ENCODE measurements around the gene CAPN10. TPM values are rescaled to one million over a fixed set of nuclear protein-coding genes. Genes with fewer than 3 reads are reported as not detected.

The CAPN10 gene
- total RNA-seq, 4 donors from 2014 or later: 2.8 to 39.6 (median 21.6) TPM

DNA sequence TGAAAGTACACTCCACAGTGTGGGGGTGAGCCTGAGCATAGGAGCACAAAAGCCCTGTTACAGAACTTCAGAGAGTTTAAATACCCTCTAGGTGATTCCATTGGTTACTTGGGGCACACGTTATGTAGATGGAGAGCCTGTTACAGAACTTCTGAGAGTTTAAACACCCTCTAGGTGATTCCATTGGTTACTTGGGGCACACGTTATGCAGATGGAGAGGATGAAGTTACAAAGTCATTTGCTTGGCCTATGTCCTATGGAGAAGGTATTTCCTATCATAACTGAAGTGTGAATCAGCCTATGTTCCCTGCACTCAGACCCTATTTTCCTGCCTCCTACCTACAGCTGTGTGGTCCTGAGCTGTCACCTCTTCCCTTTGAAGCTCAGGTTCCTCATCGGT is 3.8 kb upstream of the CAPN10 start:
- H3K36me3 ChIP-seq: no peaks in the 10 kb centered on the region
- H3K27ac ChIP-seq: no peak overlapping the region
- intact Hi-C loops (cut with DNase I; ENCODE audit: low total_unique reads): no loop called here
- TF ChIP-seq, protein P1, sequence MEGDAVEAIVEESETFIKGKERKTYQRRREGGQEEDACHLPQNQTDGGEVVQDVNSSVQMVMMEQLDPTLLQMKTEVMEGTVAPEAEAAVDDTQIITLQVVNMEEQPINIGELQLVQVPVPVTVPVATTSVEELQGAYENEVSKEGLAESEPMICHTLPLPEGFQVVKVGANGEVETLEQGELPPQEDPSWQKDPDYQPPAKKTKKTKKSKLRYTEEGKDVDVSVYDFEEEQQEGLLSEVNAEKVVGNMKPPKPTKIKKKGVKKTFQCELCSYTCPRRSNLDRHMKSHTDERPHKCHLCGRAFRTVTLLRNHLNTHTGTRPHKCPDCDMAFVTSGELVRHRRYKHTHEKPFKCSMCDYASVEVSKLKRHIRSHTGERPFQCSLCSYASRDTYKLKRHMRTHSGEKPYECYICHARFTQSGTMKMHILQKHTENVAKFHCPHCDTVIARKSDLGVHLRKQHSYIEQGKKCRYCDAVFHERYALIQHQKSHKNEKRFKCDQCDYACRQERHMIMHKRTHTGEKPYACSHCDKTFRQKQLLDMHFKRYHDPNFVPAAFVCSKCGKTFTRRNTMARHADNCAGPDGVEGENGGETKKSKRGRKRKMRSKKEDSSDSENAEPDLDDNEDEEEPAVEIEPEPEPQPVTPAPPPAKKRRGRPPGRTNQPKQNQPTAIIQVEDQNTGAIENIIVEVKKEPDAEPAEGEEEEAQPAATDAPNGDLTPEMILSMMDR (IDR thresholded peaks at IDR 0.05): no peak
- TF ChIP-seq POLR2A (IDR thresholded peaks at IDR 0.05): no peak
- H3K27me3 ChIP-seq: no peaks in the 10 kb centered on the region
- DNase-seq: no peak
- H3K4me3 ChIP-seq: no peak overlapping the region
- H3K9me3 ChIP-seq: no peaks in the 10 kb centered on the region
- peaks cover 18 to 21% of the 10 kb centered on the region in 2 donors for H3K4me1 ChIP-seq

GRCh38 chr2:240583774-240584173 is 2.8 kb upstream of the CAPN10 start:
- Histone ChIP-seq H3K27ac (no peak overlapping the region), H3K27me3 (no peaks in the 10 kb centered on the region), H3K4me1 (peaks cover 21 to 24% of the 10 kb centered on the region in 2 donors), H3K4me3 (no peak overlapping the region), H3K36me3 (no peaks in the 10 kb centered on the region), H3K9me3 (no peaks in the 10 kb centered on the region)
- no peak for TF ChIP-seq POLR2A (IDR thresholded peaks at IDR 0.05)
- TF ChIP-seq, protein P1 (IDR thresholded peaks at IDR 0.05): no peak
- intact Hi-C loops (cut with DNase I; ENCODE audit: low total_unique reads): no loop called here
- DNase-seq: no peak

DNA sequence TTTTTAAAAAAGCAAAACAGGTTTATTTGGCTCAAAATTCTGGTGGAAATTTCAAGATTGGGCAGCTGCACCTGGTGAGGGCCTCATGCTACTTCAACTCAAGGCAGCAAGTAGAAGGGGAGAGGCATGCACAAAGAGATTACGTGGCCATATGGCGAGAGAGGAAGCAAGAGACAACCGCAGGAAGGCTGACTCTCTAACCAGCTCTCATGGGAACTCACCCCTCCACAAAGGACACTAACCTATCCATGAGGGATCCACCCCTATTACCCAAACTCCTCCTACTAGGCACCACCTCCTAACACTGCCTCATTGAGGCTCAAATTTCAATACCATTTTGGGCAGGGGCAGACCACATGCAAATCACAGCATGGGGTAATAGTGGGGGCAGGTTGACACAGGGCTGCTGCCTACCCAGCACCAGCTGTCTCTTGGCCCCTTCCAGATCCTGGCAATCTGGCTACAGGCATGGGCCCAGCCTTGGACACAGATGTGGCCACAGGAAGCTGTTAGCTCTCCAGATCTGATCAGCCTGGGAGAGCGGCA is 2.0 kb upstream of the CAPN10 start:
- TF ChIP-seq POLR2A (IDR thresholded peaks at IDR 0.05): no peak
- TF ChIP-seq, protein P1 (IDR thresholded peaks at IDR 0.05): no peak
- Histone ChIP-seq H3K27ac (no peak overlapping the region), H3K4me1 (peaks cover 20 to 24% of the 10 kb centered on the region in 2 donors), H3K4me3 (peak overlapping the region in 1 of 2 donors; percentile 77), H3K36me3 (no peaks in the 10 kb centered on the region), H3K27me3 (no peaks in the 10 kb centered on the region), H3K9me3 (no peaks in the 10 kb centered on the region)
- DNase-seq: no peak
- intact Hi-C loops (cut with DNase I; ENCODE audit: low total_unique reads): no loop called here

DNA sequence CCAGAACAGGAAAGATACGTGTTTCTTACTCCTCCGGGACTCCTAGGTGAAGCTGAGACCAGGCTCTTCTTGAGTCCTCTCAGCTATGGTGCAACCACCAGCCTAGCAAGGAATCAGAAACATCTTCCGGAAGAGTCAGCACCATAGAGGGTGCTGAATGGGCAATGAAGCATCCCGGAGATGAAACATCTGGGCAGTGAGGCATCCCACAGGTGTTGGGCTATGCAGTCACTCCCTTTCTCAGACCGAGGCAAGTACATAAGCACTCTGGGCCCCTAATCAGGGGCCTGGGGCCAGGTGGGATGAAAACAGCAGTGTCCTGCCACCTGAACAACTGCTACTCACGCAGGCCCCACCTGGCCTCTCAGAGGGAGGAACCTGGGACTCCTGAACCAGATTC is 1.4 kb upstream of the CAPN10 start:
- peak overlapping the region; percentile 67 to 77 for H3K4me3 ChIP-seq
- peaks cover 16 to 24% of the 10 kb centered on the region in 2 donors for H3K4me1 ChIP-seq
- H3K36me3 ChIP-seq: no peaks in the 10 kb centered on the region
- intact Hi-C loops (cut with DNase I; ENCODE audit: low total_unique reads): no loop called here
- H3K27me3 ChIP-seq: no peaks in the 10 kb centered on the region
- no peak overlapping the region for H3K27ac ChIP-seq
- no peaks in the 10 kb centered on the region for H3K9me3 ChIP-seq
- DNase-seq: no peak
- TF ChIP-seq POLR2A (IDR thresholded peaks at IDR 0.05): no peak
- TF ChIP-seq, protein P1 (IDR thresholded peaks at IDR 0.05): no peak

GRCh38 chr2:240585681-240586197 is 795 bp upstream of the CAPN10 start:
- TF ChIP-seq, protein P1 (IDR thresholded peaks at IDR 0.05): no peak
- TF ChIP-seq POLR2A (IDR thresholded peaks at IDR 0.05): no peak
- peak overlapping the region; percentile 67 to 77 for H3K4me3 ChIP-seq
- intact Hi-C loops (cut with DNase I; ENCODE audit: low total_unique reads): no loop called here
- no peaks in the 10 kb centered on the region for H3K36me3 ChIP-seq
- no peak for DNase-seq
- H3K4me1 ChIP-seq: peaks cover 16 to 24% of the 10 kb centered on the region in 2 donors
- H3K27ac ChIP-seq: peak overlapping the region; percentile 89 to 93
- H3K27me3 ChIP-seq: no peaks in the 10 kb centered on the region
- no peaks in the 10 kb centered on the region for H3K9me3 ChIP-seq

Measured in uterus (tissue), 4 donors.